ENCODE results near the gene TUBA1A.

DNA sequence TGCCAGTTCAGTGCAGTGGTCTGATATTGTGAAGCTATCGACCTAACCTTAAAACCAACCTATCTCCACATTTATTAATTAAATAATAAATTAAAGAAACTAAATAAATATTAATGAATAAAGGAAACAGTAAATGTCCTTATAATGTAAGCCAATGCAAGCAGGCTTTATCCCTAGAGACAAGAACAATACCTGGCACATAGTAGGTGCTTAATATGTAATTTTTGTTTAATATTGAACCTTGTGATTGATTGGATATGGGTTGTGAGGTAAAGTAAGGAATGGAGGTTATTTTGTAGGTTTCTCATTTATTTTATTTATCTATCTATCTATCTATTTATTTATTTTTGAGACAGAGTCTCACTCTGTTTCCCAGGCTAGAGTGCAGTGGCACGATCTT lies 49.9 kb downstream of the TUBA1A start:
- TF ChIP-seq CTCF (IDR thresholded peaks at IDR 0.05) = no peak
- no peak for TF ChIP-seq POLR2A (IDR thresholded peaks at IDR 0.05)
